Ishikawa (cell line): ENCODE measurements around the gene CCDC88C.
A peak's percentile ranks its signal among the peaks of the same experiment; 100 is the strongest.

Experiments used
- CEBPB ChIP-seq: IDR thresholded peaks from 2 replicates; pipeline ENCODE4 v1.6.1; 2012
- CREB1 ChIP-seq: IDR thresholded peaks from 2 replicates; pipeline ENCODE4 v1.6.1; 2012; ENCODE audit warnings: low read depth
- EGR1 ChIP-seq: IDR thresholded peaks from 2 replicates; pipeline ENCODE4 v1.6.1; 2012
- EP300 ChIP-seq: IDR thresholded peaks from 2 replicates; pipeline ENCODE4 v1.6.1; 2012; ENCODE audit warnings: borderline replicate concordance
- FOXM1 ChIP-seq: IDR thresholded peaks from 2 replicates; pipeline ENCODE4 v1.6.1; 2012; ENCODE audit warnings: low read depth, borderline replicate concordance
- MAX ChIP-seq: IDR thresholded peaks from 2 replicates; pipeline ENCODE4 v1.6.1; 2012
- NFIC ChIP-seq: IDR thresholded peaks from 2 replicates; pipeline ENCODE4 v1.6.1; 2012
- RAD21 ChIP-seq: IDR thresholded peaks from 2 replicates; pipeline ENCODE4 v1.6.1; 2012; ENCODE audit warnings: low read depth
- REST ChIP-seq: IDR thresholded peaks from 2 replicates; pipeline ENCODE4 v1.6.1; 2012; ENCODE audit warnings: low read depth, mild to moderate bottlenecking
- TAF1 ChIP-seq: IDR thresholded peaks from 2 replicates; pipeline ENCODE4 v1.6.1; 2012; ENCODE audit warnings: low read depth, mild to moderate bottlenecking
- TCF12 ChIP-seq: IDR thresholded peaks from 2 replicates; pipeline ENCODE4 v1.6.1; 2012; ENCODE audit warnings: low read depth
- TEAD4 ChIP-seq: IDR thresholded peaks from 2 replicates; pipeline ENCODE4 v1.6.1; 2012
- USF1 ChIP-seq: IDR thresholded peaks from 2 replicates; pipeline ENCODE4 v1.6.1; 2012
- YY1 ChIP-seq: IDR thresholded peaks from 2 replicates; pipeline ENCODE4 v1.6.1; 2012; ENCODE audit warnings: low read depth
- ZBTB7A ChIP-seq: IDR thresholded peaks from 2 replicates; pipeline ENCODE4 v1.6.1; 2012; ENCODE audit warnings: low read depth

CCDC88C gene

GRCh38 chr14:91424813-91425530 is 7.4 kb upstream of the CCDC88C start:
- TF ChIP-seq EGR1, result no peak

GRCh38 chr14:91420686-91421085 is 3.1 kb upstream of the CCDC88C start:
- no peak for TF ChIP-seq EGR1
- no peak for TF ChIP-seq EP300
- TF ChIP-seq REST, result no peak
- TF ChIP-seq ZBTB7A, result no peak
- TF ChIP-seq NFIC, result no peak
- no peak for TF ChIP-seq YY1
- TF ChIP-seq MAX, result no peak
- no peak for TF ChIP-seq RAD21
- TF ChIP-seq CREB1, result no peak
- no peak for TF ChIP-seq TEAD4

- TF ChIP-seq CREB1, result no peak
- no peak for TF ChIP-seq YY1
- TF ChIP-seq EGR1, result no peak
- TF ChIP-seq ZBTB7A, result no peak
- no peak for TF ChIP-seq REST
Measured at GRCh38 chr14:91419451-91419850, 1.8 kb upstream of the CCDC88C start.

GRCh38 chr14:91419044-91419397 is 1.4 kb upstream of the CCDC88C start:
- TF ChIP-seq NFIC, result no peak
- TF ChIP-seq TEAD4, result no peak
- TF ChIP-seq YY1, result no peak
- no peak for TF ChIP-seq TCF12
- no peak for TF ChIP-seq RAD21
- TF ChIP-seq ZBTB7A, result no peak
- TF ChIP-seq REST, result no peak
- no peak for TF ChIP-seq MAX

GRCh38 chr14:91418387-91419043 is 895 bp upstream of the CCDC88C start:
- TF ChIP-seq CEBPB (no peak), NFIC (peak; percentile 42), YY1 (peak; percentile 32; the same call in 1 of the 2 replicates), FOXM1 (no peak), RAD21 (peak; percentile 82)

GRCh38 chr14:91417983-91418386 is 365 bp upstream of the CCDC88C start:
- TF ChIP-seq USF1, result peak; percentile 76
- no peak for TF ChIP-seq TAF1
- no peak for TF ChIP-seq FOXM1
- no peak for TF ChIP-seq RAD21
- no peak for TF ChIP-seq NFIC
- no peak for TF ChIP-seq CEBPB
- peak; percentile 97 for TF ChIP-seq MAX
- no peak for TF ChIP-seq TCF12
- no peak for TF ChIP-seq EP300
